Ramos (cell line): Measurements from ENCODE around the gene RNF213.

Experiments
- in situ Hi-C: fragments of 300-500 bp; cut with MboI; formaldehyde crosslinking; loops from one replicate; pipeline ENCODE4 v1.14.3; 2022; ENCODE audit warnings: low sequenced_read_pairs; ENCODE audit not compliant: unreplicated experiment

RNF213 gene

GRCh38 chr17:80362428-80363119 lies 101.9 kb downstream of the RNF213 start:
- in situ Hi-C loops = no loop called here

- in situ Hi-C loops = no loop called here
Observed at GRCh38 chr17:80363120-80363515, 102.5 kb downstream of the RNF213 start.

GRCh38 chr17:80363518-80364090 lies 103.0 kb downstream of the RNF213 start:
- in situ Hi-C loops = no loop called here

- in situ Hi-C loops = no loop called here
Observed at GRCh38 chr17:80364091-80364691, 103.5 kb downstream of the RNF213 start.

GRCh38 chr17:80365001-80365965 lies 104.6 kb downstream of the RNF213 start:
- in situ Hi-C loops = no loop called here

GRCh38 chr17:80365983-80366382 lies 105.3 kb downstream of the RNF213 start:
- in situ Hi-C loops = no loop called here

GRCh38 chr17:80367503-80367902 lies 106.9 kb downstream of the RNF213 start:
- in situ Hi-C loops = no loop called here

- in situ Hi-C loops = no loop called here
Observed at GRCh38 chr17:80371196-80371595, 110.5 kb downstream of the RNF213 start.

- in situ Hi-C loops = no loop called here
Observed at GRCh38 chr17:80372456-80372855, 111.8 kb downstream of the RNF213 start.

GRCh38 chr17:80372922-80373570 lies 112.4 kb downstream of the RNF213 start:
- in situ Hi-C loops = no loop called here

GRCh38 chr17:80374039-80374731 lies 113.5 kb downstream of the RNF213 start:
- in situ Hi-C loops = no loop called here

- in situ Hi-C loops = no loop called here
Observed at GRCh38 chr17:80374732-80375585, 114.3 kb downstream of the RNF213 start.

- in situ Hi-C loops = no loop called here
Observed at GRCh38 chr17:80376531-80376930, 115.9 kb downstream of the RNF213 start.

- in situ Hi-C loops = no loop called here
Observed at GRCh38 chr17:80377798-80378197, 117.1 kb downstream of the RNF213 start.

GRCh38 chr17:80379348-80379747 lies 118.7 kb downstream of the RNF213 start:
- in situ Hi-C loops = no loop called here

GRCh38 chr17:80380068-80380467 lies 119.4 kb downstream of the RNF213 start:
- in situ Hi-C loops = no loop called here

- in situ Hi-C loops = no loop called here
Observed at GRCh38 chr17:80380555-80381002, 119.9 kb downstream of the RNF213 start.

GRCh38 chr17:80381416-80381923 lies 120.8 kb downstream of the RNF213 start:
- in situ Hi-C loops = no loop called here
